NCI-H460 (cell line): ENCODE data around the gene KIAA1328. TPM values are rescaled to one million over a fixed set of nuclear protein-coding genes. Genes with fewer than 3 reads are reported as not detected.

Experiments used
- DNase-seq: peaks from one replicate; pipeline ENCODE4 v3.0.0-alpha.2; 2016; ENCODE audit warnings: low read depth; ENCODE audit errors: extremely low read depth
- total RNA-seq: library from RNA; depleted of rRNA; stranded (reverse); fragments of >200 nt; shearing (Covaris generic); gene quantifications from 2 replicates; pipeline ENCODE4 v1.2.3, GENCODE V29; 2014

The KIAA1328 gene
- total RNA-seq, 1 experiment from 2014 or later: 3.2 TPM

- no peak for DNase-seq
Observed at GRCh38 chr18:37188016-37188791, 359.3 kb downstream of the KIAA1328 start.

GRCh38 chr18:37199741-37200140 lies 370.8 kb downstream of the KIAA1328 start:
- no peak for DNase-seq

- no peak for DNase-seq
Observed at GRCh38 chr18:37207343-37207742, 378.4 kb downstream of the KIAA1328 start.

- DNase-seq: no peak
Observed at GRCh38 chr18:37210781-37211180, 381.9 kb downstream of the KIAA1328 start.

- no peak for DNase-seq
Observed at GRCh38 chr18:37218022-37218590, 389.2 kb downstream of the KIAA1328 start.

- no peak for DNase-seq
Observed at GRCh38 chr18:37219257-37219656, 390.3 kb downstream of the KIAA1328 start.

- peak; percentile 1 for DNase-seq
Observed at GRCh38 chr18:37222354-37222998, 393.5 kb downstream of the KIAA1328 start.

- peak; percentile 14 for DNase-seq
Observed at GRCh38 chr18:37222999-37223378, 394.1 kb downstream of the KIAA1328 start.

GRCh38 chr18:37225279-37225678 lies 396.4 kb downstream of the KIAA1328 start:
- DNase-seq: no peak

- no peak for DNase-seq
Observed at GRCh38 chr18:37230768-37231167, 401.8 kb downstream of the KIAA1328 start.

GRCh38 chr18:37231251-37231650 lies 402.3 kb downstream of the KIAA1328 start:
- no peak for DNase-seq

GRCh38 chr18:37235583-37235982 lies 406.7 kb downstream of the KIAA1328 start:
- DNase-seq: no peak

GRCh38 chr18:37238282-37239108 lies 409.6 kb downstream of the KIAA1328 start:
- DNase-seq: no peak

- no peak for DNase-seq
Observed at GRCh38 chr18:37242091-37242490, 413.2 kb downstream of the KIAA1328 start.

- DNase-seq: no peak
Observed at GRCh38 chr18:37242826-37243560, 414.1 kb downstream of the KIAA1328 start.

GRCh38 chr18:37243741-37244140 lies 414.8 kb downstream of the KIAA1328 start:
- no peak for DNase-seq

GRCh38 chr18:37244618-37245017 lies 415.7 kb downstream of the KIAA1328 start:
- DNase-seq: no peak

GRCh38 chr18:37246779-37247340 lies 417.9 kb downstream of the KIAA1328 start:
- no peak for DNase-seq

- no peak for DNase-seq
Observed at GRCh38 chr18:37247497-37248161, 418.7 kb downstream of the KIAA1328 start.
